Activated T-cell treated with anti-CD3 and anti-CD28 coated beads for 4 hours (primary cell): ENCODE measurements around the gene FAS.

Experiments used
- DNase-seq: peaks from one replicate; pipeline ENCODE4 v3.0.0-alpha.2; 2020

FAS gene

DNA sequence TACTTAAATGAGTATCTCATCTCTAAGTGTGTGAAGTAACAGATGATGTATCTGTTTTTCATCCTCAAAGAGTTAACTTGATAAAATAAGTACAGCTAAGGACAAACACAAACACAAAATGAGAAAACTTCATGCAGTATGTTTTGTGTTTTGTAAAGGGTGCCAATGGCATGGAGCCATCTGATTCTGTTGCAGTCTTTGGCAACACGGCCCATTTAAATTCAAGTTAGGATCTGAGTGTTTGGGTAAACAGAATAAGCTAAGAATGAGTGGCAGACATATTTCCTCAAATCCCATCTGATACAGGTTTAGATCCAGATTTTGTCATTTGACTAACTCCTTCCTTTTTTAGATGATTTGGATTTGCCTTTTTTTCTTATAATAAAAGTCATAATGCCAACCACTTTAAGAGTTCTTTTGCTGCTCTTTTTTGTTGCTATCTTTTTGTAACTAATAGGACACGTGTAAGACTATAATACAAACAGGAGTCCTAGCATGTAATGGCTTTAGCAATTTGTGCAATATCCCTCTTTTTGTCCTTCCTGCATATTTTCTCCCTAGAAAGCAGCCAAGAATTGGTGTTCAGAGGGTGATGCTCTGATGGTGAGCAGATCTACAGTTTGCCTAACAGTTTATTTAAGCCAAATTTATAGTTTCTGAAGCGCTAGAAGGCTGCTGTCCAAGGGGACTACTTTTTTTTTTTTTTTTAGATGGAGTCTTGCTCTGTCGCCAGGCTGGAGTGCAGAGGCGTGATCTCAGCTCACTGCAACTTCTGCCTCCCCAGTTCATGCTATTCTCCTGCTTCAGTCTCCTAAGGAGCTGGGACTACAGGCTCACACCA is 19.2 kb upstream of the FAS start:
- DNase-seq: no peak

- DNase-seq: no peak
These were observed 16.6 kb upstream of the FAS start for GRCh38 chr10:88974012-88974411.

GRCh38 chr10:88974446-88975376 is 15.9 kb upstream of the FAS start:
- no peak for DNase-seq

DNA sequence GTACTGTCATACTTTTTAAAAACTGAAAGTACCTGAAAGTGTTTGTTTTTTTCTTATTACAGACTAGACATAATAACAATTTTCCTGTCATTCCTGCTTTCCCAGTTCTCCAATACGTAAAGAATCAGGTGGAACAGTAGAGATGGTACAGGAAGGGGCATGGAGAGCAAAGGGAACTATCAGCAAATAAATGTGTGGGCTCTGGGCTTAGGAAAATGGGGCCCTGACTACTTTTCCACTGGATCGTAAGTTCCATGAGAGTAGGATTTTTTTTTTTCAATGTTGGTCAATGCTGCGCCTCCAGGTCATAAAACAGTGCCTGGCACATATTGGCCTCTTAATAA is 15.2 kb upstream of the FAS start:
- no peak for DNase-seq

GRCh38 chr10:88978463-88978862 is 12.1 kb upstream of the FAS start:
- no peak for DNase-seq

DNA sequence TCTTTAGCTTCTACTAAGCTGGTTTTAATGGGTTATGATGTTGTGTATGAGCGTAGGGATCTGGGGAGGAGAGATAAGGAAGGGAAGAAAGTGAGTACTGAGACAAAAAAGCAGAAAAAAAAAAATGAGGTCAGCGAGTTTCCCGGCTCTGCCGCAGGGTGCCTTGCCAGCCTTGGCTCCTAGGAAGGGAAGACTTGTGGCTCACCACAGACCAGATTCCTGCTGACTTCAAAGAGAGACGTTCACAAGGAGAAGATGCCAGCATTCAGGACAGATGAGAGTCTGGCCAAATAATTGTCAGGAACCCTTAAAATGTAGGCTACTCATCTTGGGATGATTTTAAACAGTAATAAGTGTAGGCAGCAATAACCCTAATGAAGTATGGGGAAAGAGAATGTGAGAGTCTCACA is 11.4 kb upstream of the FAS start:
- no peak for DNase-seq

GRCh38 chr10:88979603-88980002 is 11.0 kb upstream of the FAS start:
- DNase-seq: no peak

DNA sequence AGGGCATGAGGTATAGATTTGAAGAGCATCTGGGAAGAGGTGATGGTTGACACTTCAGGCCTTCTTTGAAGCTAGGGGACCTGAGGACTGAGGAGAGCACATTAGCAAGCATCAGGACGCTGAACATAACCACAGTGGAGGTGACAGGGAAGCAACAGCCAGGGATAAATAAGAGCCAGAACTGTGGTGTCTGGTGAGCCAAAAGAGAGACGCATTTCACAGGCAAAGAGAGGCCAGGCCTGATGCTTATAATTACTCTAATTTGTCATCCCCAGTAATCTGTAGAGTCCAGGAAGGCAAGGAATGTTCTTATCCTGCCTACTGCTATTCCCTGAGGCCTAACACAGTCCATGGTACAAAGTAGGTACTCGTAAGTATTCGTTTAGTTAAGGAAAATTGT is 10.4 kb upstream of the FAS start:
- DNase-seq: no peak

DNA sequence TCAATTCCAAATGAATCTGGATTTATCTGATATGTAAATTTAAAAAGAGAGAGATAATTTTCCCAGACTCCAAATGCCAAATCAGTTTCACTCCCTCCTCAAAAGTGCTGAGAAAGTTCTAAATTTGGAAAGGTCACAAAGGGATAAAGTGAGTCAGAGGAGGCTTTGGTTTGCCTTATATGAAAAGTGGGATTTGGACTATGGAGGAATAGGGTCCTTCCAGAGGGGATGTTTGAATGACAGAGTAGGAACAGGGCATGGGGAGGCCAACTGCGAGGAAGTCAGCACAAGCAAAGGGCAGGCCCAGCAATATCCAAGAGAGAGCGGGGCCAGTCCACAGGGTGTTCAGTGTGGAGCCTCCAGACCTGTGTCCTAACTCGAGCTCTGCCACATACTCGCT is 9.8 kb upstream of the FAS start:
- no peak for DNase-seq

DNA sequence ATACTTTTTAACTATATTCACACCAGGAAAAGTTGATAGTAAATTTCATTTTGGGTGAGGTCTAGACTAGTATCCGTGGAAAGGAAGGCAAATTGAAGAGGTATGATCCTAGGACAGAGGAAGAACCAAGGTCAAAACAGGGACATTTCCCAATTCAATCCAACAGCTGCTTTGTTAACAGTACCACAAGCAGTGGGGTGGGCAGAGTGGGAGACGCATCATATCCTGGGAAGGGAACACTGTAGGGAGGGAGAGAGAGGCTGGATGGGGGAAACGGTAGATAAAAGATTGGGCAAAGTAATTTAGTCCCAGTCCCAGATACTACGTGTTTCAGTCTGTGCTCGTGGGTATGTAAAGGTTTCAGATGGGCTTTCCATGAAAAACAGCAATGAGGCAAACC is 9.2 kb upstream of the FAS start:
- DNase-seq: no peak

DNA sequence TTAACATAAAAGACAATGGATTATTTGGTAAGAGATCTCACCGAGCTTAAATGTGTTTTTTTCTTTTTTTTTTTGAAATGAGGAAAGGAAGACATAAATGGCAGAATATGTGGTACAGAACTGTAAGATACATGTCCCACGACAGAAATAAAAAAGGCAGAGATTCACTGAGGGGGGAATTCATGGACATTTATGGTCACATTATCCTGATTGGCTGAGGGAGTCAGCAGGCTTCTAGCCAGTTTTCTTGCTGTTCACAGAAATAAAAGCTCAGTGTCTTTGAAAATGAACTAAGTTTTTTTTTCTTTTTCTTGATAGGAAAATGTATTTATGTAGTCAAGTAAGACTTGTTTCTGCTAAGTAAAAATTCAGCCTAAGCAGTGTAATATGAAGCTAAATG is 8.2 kb upstream of the FAS start:
- no peak for DNase-seq

DNA sequence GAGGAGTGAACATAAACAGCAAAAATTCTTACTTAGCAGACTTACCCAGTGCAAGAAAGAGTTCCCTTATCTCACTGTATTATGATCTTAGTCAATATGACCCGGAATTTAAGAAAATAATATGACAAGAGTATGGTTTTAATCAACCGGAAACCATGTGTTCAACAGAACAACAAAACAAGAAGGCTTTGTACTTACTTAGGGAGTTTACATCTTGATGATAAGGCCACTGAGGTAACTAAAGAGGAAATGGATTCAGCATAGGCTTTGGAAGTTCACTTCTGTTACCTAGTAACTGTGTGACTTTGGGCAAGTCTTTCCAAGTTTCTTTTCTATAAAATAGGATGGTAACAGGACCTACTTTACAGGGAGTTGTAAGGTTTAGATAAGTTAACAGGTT is 7.4 kb upstream of the FAS start:
- no peak for DNase-seq

GRCh38 chr10:88983939-88984338 is 6.7 kb upstream of the FAS start:
- DNase-seq: no peak

DNA sequence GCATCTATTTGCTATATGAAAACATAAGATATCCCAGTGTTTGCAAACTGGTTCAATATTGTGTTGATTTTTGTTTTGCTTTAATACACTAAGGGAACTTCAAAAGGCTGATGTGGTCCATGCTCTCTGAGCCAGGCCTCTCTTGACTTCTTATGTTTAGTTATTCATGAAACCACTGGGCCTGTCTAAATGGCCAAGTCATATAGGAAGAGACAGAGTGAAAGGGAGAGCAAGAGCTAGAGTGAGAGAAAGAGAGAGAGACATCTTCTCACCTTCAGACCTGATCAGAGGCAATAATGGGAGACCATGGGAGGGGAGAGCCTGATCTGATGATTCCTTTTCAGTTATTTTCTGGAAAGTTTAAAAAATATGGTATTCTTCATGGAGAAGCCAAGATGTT is 6.1 kb upstream of the FAS start:
- DNase-seq: no peak

GRCh38 chr10:88986549-88987242 is 3.9 kb upstream of the FAS start:
- DNase-seq: no peak

DNA sequence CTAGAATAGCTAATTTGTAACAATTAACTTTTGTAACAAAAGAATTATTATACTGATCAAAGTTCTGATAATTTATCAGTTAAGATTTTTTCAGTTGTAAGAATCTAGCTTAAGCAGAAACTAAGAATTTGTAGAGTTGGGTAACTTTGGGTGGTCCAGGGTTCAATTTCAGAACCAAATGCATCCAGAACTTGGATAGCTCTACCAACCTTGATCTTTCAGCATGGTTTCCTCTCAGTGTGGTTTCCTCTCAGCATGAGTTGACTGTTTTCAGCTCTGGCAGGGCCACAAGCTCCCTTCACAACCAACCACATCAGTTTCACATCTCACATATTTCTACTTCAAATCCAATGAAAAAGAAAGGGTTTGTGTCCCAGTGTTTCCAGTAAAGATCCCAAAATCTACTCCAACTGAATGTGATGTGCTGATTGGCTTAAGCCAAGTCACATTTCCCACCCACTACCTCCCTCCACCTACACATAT is 3.3 kb upstream of the FAS start:
- DNase-seq: no peak

GRCh38 chr10:88987840-88988239 is 2.8 kb upstream of the FAS start:
- DNase-seq: no peak

GRCh38 chr10:88989423-88989822 is 1.2 kb upstream of the FAS start:
- DNase-seq: no peak

- DNase-seq: no peak
These were observed 694 bp upstream of the FAS start for GRCh38 chr10:88989824-88990383.

- peak; percentile 57 for DNase-seq
These were observed 732 bp downstream of the FAS start for GRCh38 chr10:88991161-88991898.

- DNase-seq: no peak
These were observed 1.3 kb downstream of the FAS start for GRCh38 chr10:88991899-88992320.

- DNase-seq: no peak
These were observed 2.4 kb downstream of the FAS start for GRCh38 chr10:88992921-88993524.
